Upper lobe of right lung (tissue), 1 donor: Measurements from ENCODE around the gene SLC15A4. TPM values are rescaled to one million over a fixed set of nuclear protein-coding genes. Genes with fewer than 3 reads are reported as not detected.

Experiments
- ATAC-seq: fragments of 200-7000 bp; cut with Tn5 transposase; one replicate; pipeline ENCODE4 v1.9.1; 2020; ENCODE audit warnings: mild to moderate bottlenecking, moderate library complexity
- DNase-seq: peaks from one replicate; pipeline ENCODE4 v3.0.0-alpha.2; 2020
- H3K27ac ChIP-seq: fragments of 200-600 bp; one replicate; pipeline ENCODE4 v1.8.0; 2022
- H3K27me3 ChIP-seq: fragments of 200-600 bp; one replicate; pipeline ENCODE4 v1.8.0; 2022; ENCODE audit warnings: mild to moderate bottlenecking
- H3K36me3 ChIP-seq: fragments of 200-600 bp; one replicate; pipeline ENCODE4 v1.8.0; 2022
- H3K4me1 ChIP-seq: fragments of 200-600 bp; one replicate; pipeline ENCODE4 v1.8.0; 2022
- H3K4me3 ChIP-seq: fragments of 200-600 bp; one replicate; pipeline ENCODE4 v1.8.0; 2022; ENCODE audit warnings: mild to moderate bottlenecking
- H3K9me3 ChIP-seq: fragments of 200-600 bp; one replicate; pipeline ENCODE4 v1.8.0; 2022
- intact Hi-C: fragments of 100-400 bp; cut with DNase I; formaldehyde crosslinking; loops from one replicate; pipeline ENCODE4 v1.11.0; 2022
- total RNA-seq: library from RNA; stranded (reverse); fragmentation: NEBNext Ultra II Directional; extraction: Animal tissue kit (Norgen Biotek cat#: 25700); gene quantifications from one replicate; pipeline ENCODE4 v1.2.1, GENCODE V29; 2021
- TF ChIP-seq, protein P1 (sequence below): fragments of 200-600 bp; IDR thresholded peaks from one replicate; pipeline ENCODE4 v1.8.0; 2022; ENCODE audit warnings: antibody characterized with exemption
- donor health status: DM: no; HTN: yes; CAD: no; lungs with severe emphysema.

SLC15A4 gene
- total RNA-seq, 1 donor from 2014 or later: 31.3 TPM

DNA sequence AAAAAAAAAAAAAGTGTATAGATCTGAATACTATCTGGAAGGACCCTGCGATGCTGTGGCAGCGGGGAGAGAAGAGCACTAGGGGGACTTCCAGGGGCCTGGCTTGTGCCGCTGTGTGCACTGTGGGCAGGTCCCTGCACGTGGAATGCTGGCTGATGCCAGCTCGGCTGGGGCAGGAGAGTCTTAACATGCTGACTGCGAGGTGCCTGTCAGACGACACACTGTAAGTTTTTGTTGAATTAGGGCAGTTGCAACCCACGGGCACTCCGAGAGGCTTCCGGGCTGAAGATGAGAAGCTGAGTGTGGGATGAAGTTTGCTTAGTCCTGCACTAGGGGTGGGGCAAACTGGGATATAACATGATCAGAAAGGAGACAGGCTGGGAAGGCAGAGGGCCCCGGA lies 40.2 kb upstream of the SLC15A4 start:
- no peaks in the 10 kb centered on the region for H3K36me3 ChIP-seq
- H3K4me1 ChIP-seq: no peaks in the 10 kb centered on the region
- H3K9me3 ChIP-seq: no peaks in the 10 kb centered on the region
- H3K27ac ChIP-seq: no peak overlapping the region
- no peaks in the 10 kb centered on the region for H3K27me3 ChIP-seq
- no peak overlapping the region for H3K4me3 ChIP-seq
- DNase-seq (peak; percentile 37), ATAC-seq (no peak)
- intact Hi-C loops: no loop called here
- TF ChIP-seq, protein P1, sequence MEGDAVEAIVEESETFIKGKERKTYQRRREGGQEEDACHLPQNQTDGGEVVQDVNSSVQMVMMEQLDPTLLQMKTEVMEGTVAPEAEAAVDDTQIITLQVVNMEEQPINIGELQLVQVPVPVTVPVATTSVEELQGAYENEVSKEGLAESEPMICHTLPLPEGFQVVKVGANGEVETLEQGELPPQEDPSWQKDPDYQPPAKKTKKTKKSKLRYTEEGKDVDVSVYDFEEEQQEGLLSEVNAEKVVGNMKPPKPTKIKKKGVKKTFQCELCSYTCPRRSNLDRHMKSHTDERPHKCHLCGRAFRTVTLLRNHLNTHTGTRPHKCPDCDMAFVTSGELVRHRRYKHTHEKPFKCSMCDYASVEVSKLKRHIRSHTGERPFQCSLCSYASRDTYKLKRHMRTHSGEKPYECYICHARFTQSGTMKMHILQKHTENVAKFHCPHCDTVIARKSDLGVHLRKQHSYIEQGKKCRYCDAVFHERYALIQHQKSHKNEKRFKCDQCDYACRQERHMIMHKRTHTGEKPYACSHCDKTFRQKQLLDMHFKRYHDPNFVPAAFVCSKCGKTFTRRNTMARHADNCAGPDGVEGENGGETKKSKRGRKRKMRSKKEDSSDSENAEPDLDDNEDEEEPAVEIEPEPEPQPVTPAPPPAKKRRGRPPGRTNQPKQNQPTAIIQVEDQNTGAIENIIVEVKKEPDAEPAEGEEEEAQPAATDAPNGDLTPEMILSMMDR: no peak

DNA sequence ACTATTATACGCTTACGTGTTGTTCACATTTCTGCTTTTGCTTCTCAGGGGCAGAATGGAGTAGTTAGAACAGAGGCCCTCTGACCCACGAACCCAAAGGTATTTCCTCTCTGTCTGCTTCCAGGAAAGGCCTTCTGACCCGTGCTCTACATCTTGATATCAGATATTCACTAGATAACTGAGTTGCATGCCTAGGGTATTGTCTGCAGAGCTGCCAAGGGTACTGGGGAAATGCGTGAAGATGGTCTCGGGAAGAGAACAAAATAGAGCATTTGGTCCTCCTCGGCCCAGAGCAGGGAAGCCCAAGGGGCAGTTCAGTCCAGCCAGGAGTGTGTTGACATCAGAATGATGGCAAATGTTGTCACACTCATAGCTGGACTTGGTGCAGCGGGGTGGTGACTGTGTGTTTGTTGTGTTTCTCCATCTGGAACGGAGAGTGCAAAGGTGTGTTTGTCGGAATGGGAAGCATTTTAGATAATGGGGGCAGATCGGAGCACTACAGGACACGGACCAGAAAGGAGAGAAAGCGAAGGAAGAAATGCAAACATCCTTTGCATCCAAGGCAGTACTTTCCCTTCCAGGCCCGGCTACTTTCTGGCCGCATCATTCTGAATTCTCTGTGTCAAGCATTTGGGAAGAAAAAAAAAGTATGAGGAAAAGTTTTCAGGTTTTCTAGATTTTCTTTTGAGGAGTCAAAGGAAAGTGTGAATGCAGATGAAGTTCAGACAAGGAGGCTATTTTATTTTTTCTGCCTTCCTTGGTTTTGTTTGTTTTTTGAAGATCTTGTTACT lies 37.7 kb upstream of the SLC15A4 start:
- intact Hi-C loops: no loop called here
- Histone ChIP-seq H3K4me1 (no peaks in the 10 kb centered on the region), H3K27me3 (no peaks in the 10 kb centered on the region), H3K4me3 (no peak overlapping the region), H3K27ac (no peak overlapping the region), H3K9me3 (no peaks in the 10 kb centered on the region), H3K36me3 (no peaks in the 10 kb centered on the region)
- no peak for ATAC-seq
- TF ChIP-seq, protein P1: no peak
- DNase-seq: peak; percentile 31

DNA sequence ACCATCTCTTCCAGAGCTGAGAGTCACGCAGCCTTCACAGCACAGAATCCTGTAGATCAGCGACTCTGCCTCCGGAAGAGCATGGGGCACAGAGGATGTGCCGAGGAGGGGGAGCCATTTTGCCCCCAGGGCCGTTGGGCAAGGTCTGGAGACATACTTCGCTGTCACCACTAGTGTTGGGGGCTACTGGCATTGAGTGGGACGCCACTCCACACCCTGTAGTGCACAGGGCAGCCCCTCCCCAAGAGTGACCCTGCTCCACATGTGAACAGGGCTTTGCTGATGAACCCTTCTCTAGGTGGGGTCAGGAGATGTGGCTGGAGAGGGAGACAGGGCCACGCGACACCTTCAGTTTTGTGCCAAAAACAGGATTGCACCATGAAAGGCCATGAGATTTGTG lies 35.6 kb upstream of the SLC15A4 start:
- H3K4me1 ChIP-seq: no peaks in the 10 kb centered on the region
- no peaks in the 10 kb centered on the region for H3K36me3 ChIP-seq
- H3K4me3 ChIP-seq: no peak overlapping the region
- no peak for ATAC-seq
- H3K27ac ChIP-seq: no peak overlapping the region
- no peak for DNase-seq
- peaks cover 7% of the 10 kb centered on the region for H3K27me3 ChIP-seq
- intact Hi-C loops: no loop called here
- no peaks in the 10 kb centered on the region for H3K9me3 ChIP-seq
- TF ChIP-seq, protein P1: no peak

DNA sequence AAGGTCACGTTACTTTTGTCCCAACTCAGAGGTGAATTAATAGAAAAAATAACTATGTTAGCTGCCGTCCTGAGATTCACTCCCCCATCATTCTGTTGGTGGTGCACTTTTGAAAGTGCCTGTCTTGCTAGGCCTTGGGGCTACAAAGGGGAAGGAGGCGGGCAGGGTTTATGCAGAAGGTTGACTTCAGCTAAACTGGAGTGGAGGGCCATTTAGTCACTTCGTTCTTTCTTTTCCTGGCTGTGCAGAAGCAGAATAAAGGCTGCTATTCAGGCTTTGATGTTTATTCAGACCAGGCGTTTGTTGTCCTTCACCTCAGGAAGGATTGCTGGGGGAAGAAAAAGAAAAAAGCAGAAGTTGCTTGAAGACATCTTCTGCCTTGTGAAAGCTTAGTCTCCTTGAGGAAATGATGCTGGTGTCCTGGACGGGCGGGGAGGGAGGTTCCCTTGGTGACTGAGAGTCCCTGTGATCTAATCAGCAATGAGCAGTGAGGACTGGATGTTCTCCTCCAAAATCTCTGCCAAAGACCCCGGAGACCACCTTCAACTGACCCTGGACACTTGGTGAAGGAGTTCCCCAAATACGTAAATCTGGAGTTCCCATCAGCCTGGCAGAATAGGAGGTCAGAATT lies 33.5 kb upstream of the SLC15A4 start:
- Histone ChIP-seq H3K36me3 (no peaks in the 10 kb centered on the region), H3K27me3 (peaks cover 21% of the 10 kb centered on the region), H3K4me3 (no peak overlapping the region), H3K27ac (no peak overlapping the region), H3K9me3 (no peaks in the 10 kb centered on the region), H3K4me1 (no peaks in the 10 kb centered on the region)
- DNase-seq (no peak), ATAC-seq (peak; percentile 73)
- TF ChIP-seq, protein P1: no peak
- intact Hi-C loops: no loop called here

DNA sequence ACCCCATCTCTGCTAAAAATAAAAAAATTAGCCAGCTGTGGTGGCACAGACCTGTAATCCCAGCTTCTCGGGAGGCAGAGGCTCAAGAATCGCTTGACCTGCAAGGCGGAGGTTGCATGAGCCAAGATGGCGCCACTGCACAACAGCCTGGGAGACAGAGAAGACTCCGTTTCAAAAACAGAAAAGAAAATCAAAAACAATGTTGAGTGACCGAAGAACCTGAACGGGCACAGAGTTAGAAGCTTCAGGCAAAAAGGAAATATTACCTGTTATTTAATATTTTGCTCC lies 33.0 kb upstream of the SLC15A4 start:
- no peaks in the 10 kb centered on the region for H3K36me3 ChIP-seq
- peaks cover 25% of the 10 kb centered on the region for H3K27me3 ChIP-seq
- no peaks in the 10 kb centered on the region for H3K9me3 ChIP-seq
- no peaks in the 10 kb centered on the region for H3K4me1 ChIP-seq
- no peak overlapping the region for H3K27ac ChIP-seq
- no peak for ATAC-seq
- no peak overlapping the region for H3K4me3 ChIP-seq
- TF ChIP-seq, protein P1: no peak
- DNase-seq: no peak
- intact Hi-C loops: no loop called here
